Progenitor cell of endocrine pancreas (in vitro differentiated cells): ENCODE data around the gene FGF19. TPM values are rescaled to one million over a fixed set of nuclear protein-coding genes. Genes with fewer than 3 reads are reported as not detected.

ENCODE experiments used
- DNase-seq: peaks from one replicate; pipeline ENCODE4 v3.0.0; 2021; ENCODE audit warnings: low spot score; ENCODE audit not compliant: unreplicated experiment
- H3K27ac Mint-ChIP-seq: 2 replicates; pipeline ENCODE4 v1.8.0; 2021; ENCODE audit warnings: mild to moderate bottlenecking, moderate library complexity, mixed read lengths
- H3K27me3 Mint-ChIP-seq: 2 replicates; pipeline ENCODE4 v1.8.0; 2021; ENCODE audit warnings: mixed read lengths
- H3K36me3 Mint-ChIP-seq: 2 replicates; pipeline ENCODE4 v1.8.0; 2022; ENCODE audit warnings: mixed read lengths; ENCODE audit not compliant: insufficient read depth
- H3K4me1 Mint-ChIP-seq: 2 replicates; pipeline ENCODE4 v1.8.0; 2021; ENCODE audit warnings: low read depth, mixed read lengths
- H3K4me3 Mint-ChIP-seq: 2 replicates; pipeline ENCODE4 v1.8.0; 2021; ENCODE audit warnings: low read depth, mild to moderate bottlenecking, moderate library complexity, mixed read lengths
- H3K9me3 Mint-ChIP-seq: 2 replicates; pipeline ENCODE4 v1.8.0; 2021; ENCODE audit warnings: low read depth, mixed read lengths
- CTCF ChIP-seq: fragments of 200-600 bp; sonication (generic); IDR thresholded peaks from one replicate; pipeline ENCODE4 v1.5.0; 2021; ENCODE audit warnings: antibody characterized with exemption, mild to moderate bottlenecking; ENCODE audit not compliant: unreplicated experiment
- total RNA-seq: library from RNA; stranded (reverse); gene quantifications from 2 replicates; pipeline ENCODE4 v1.2.1, GENCODE V29; 2021

The FGF19 gene
- total RNA-seq, 1 donor from 2014 or later: not detected

GRCh38 chr11:69700278-69701140, 3.3 kb downstream of the FGF19 start:
- peaks cover 31% of the 10 kb centered on the region for H3K27me3 Mint-ChIP-seq
- no peak for DNase-seq
- H3K4me3 Mint-ChIP-seq: no peak overlapping the region
- H3K9me3 Mint-ChIP-seq: no peaks in the 10 kb centered on the region
- TF ChIP-seq CTCF: no peak
- peaks cover 12% of the 10 kb centered on the region for H3K4me1 Mint-ChIP-seq
- H3K36me3 Mint-ChIP-seq: no peaks in the 10 kb centered on the region
- H3K27ac Mint-ChIP-seq: peak overlapping the region; percentile 91

GRCh38 chr11:69699213-69699612, 4.6 kb downstream of the FGF19 start:
- no peak overlapping the region for H3K27ac Mint-ChIP-seq
- H3K4me3 Mint-ChIP-seq: no peak overlapping the region
- TF ChIP-seq CTCF: no peak
- no peaks in the 10 kb centered on the region for H3K36me3 Mint-ChIP-seq
- H3K4me1 Mint-ChIP-seq: peaks cover 10% of the 10 kb centered on the region
- H3K27me3 Mint-ChIP-seq: peaks cover 19% of the 10 kb centered on the region
- no peaks in the 10 kb centered on the region for H3K9me3 Mint-ChIP-seq
- DNase-seq: no peak

GRCh38 chr11:69698362-69698761, 5.5 kb downstream of the FGF19 start:
- no peak for DNase-seq
- Mint-ChIP-seq H3K27ac (no peak overlapping the region), H3K4me3 (no peak overlapping the region), H3K4me1 (peaks cover 10% of the 10 kb centered on the region), H3K27me3 (peaks cover 19% of the 10 kb centered on the region), H3K9me3 (no peaks in the 10 kb centered on the region), H3K36me3 (no peaks in the 10 kb centered on the region)
- TF ChIP-seq CTCF: no peak

- Mint-ChIP-seq H3K27ac (no peak overlapping the region), H3K4me3 (no peak overlapping the region), H3K4me1 (peaks cover 9% of the 10 kb centered on the region), H3K27me3 (peaks cover 14% of the 10 kb centered on the region), H3K36me3 (no peaks in the 10 kb centered on the region), H3K9me3 (no peaks in the 10 kb centered on the region)
- TF ChIP-seq CTCF: no peak
- no peak for DNase-seq
These were observed 6.0 kb downstream of the FGF19 start for GRCh38 chr11:69697861-69698260.

GRCh38 chr11:69697469-69697843, 6.4 kb downstream of the FGF19 start:
- peaks cover 9% of the 10 kb centered on the region for H3K4me1 Mint-ChIP-seq
- H3K36me3 Mint-ChIP-seq: no peaks in the 10 kb centered on the region
- H3K4me3 Mint-ChIP-seq: no peak overlapping the region
- H3K27me3 Mint-ChIP-seq: peaks cover 10% of the 10 kb centered on the region
- H3K9me3 Mint-ChIP-seq: peaks cover under 1% of the 10 kb centered on the region
- TF ChIP-seq CTCF: no peak
- no peak overlapping the region for H3K27ac Mint-ChIP-seq
- DNase-seq: no peak
